ENCODE results near the gene B3GALNT2.

B3GALNT2 gene

GRCh38 chr1:235416662-235417049, 87.6 kb downstream of the B3GALNT2 start:
- TF ChIP-seq CTCF (conservative IDR thresholded peaks at IDR 0.05) (no peak), ZFX (IDR thresholded peaks at IDR 0.05) (no peak)
- no peak overlapping the region for H3K27ac ChIP-seq

GRCh38 chr1:235415008-235415904, 89.0 kb downstream of the B3GALNT2 start:
- TF ChIP-seq CTCF (conservative IDR thresholded peaks at IDR 0.05) (peak; percentile 89), ZFX (IDR thresholded peaks at IDR 0.05) (no peak)
- H3K27ac ChIP-seq = no peak overlapping the region

GRCh38 chr1:235411489-235412486, 92.5 kb downstream of the B3GALNT2 start:
- TF ChIP-seq CTCF (conservative IDR thresholded peaks at IDR 0.05) (no peak), ZFX (IDR thresholded peaks at IDR 0.05) (no peak)
- peak overlapping the region; percentile 61 for H3K27ac ChIP-seq

- no peak for TF ChIP-seq ZFX (IDR thresholded peaks at IDR 0.05)
- TF ChIP-seq CTCF (conservative IDR thresholded peaks at IDR 0.05) = no peak
- H3K27ac ChIP-seq = no peak overlapping the region
Observed at GRCh38 chr1:235410467-235410866, 93.8 kb downstream of the B3GALNT2 start.

GRCh38 chr1:235409042-235409820, 95.0 kb downstream of the B3GALNT2 start:
- H3K27ac ChIP-seq = peak overlapping the region; percentile 46; the same call in 1 of the 2 replicates
- TF ChIP-seq ZFX (IDR thresholded peaks at IDR 0.05) (no peak), CTCF (conservative IDR thresholded peaks at IDR 0.05) (no peak)

GRCh38 chr1:235408503-235408960, 95.7 kb downstream of the B3GALNT2 start:
- peak overlapping the region; percentile 46; the same call in 1 of the 2 replicates for H3K27ac ChIP-seq
- no peak for TF ChIP-seq ZFX (IDR thresholded peaks at IDR 0.05)

- TF ChIP-seq ZFX (IDR thresholded peaks at IDR 0.05) (no peak), CTCF (conservative IDR thresholded peaks at IDR 0.05) (no peak)
- H3K27ac ChIP-seq = peak overlapping the region; percentile 35; the same call in 1 of the 2 replicates
Observed at GRCh38 chr1:235407419-235407818, 96.8 kb downstream of the B3GALNT2 start.

All from C4-2B (cell line).